ENCODE measurements around the gene IRF2BPL. TPM values are rescaled to one million over a fixed set of nuclear protein-coding genes. Genes with fewer than 3 reads are reported as not detected.

IRF2BPL gene
- total RNA-seq (2012; rRNA removed) (6.3 and 8.9 TPM in 2 replicates), polyA plus RNA-seq (2012; rRNA removed) (14.5 and 15.8 TPM in 2 replicates), Bru-seq, nascent RNA (percentile 76 among the genes with signal in this experiment), BruChase-seq, experiment 1, labeled RNA remaining after a 6-hour chase (percentile 69 among the genes with signal in this experiment), BruChase-seq, experiment 2, labeled RNA remaining after a 2-hour chase (percentile 96 among the genes with signal in this experiment)
- polyA plus RNA-seq (2012; cell fraction: cytosol; rRNA removed), result 13.2 and 35.9 TPM in 2 replicates
- 24.7 and 36.8 TPM in 2 replicates for polyA plus RNA-seq (2012; cell fraction: nucleus; rRNA removed; ENCODE audit: low replicate concordance)
- long read RNA-seq, full-length matches to known transcripts, result 48 of 48 reads
- long read RNA-seq, partial matches to known transcripts, result 0 of 48 reads
- long read RNA-seq, other reads (novel, unspliced or antisense), result 0 of 48 reads

- Histone ChIP-seq H3K9ac (ENCODE audit: low read depth, low read length) (peak within 1 kb of the TSS; percentile 98), H2BK5ac (ENCODE audit: low read depth, low read length, poor library complexity, severe bottlenecking) (peak within 1 kb of the TSS; percentile 98), H2BK20ac (ENCODE audit: low read depth, low read length) (peak within 1 kb of the TSS; percentile 84), H4K8ac (ENCODE audit: low read depth in 2 of 2, low read length in 2 of 2) (peak within 1 kb of the TSS; percentile 46 to 88; a peak in 3 of 4 replicates), H3K14ac (replicated peaks; ENCODE audit: low read depth, low read length) (peak within 1 kb of the TSS; percentile 87), H2BK15ac (ENCODE audit: low read depth, low read length) (peak within 1 kb of the TSS; percentile 64; the same call in 1 of the 3 replicates), H4K91ac (ENCODE audit: insufficient read depth, low read depth, low read length) (peak within 1 kb of the TSS; percentile 92), H2AK5ac (ENCODE audit: low read depth, low read length) (peak within 1 kb of the TSS; percentile 91), H3K9me3 (ENCODE audit: control insufficient read depth, insufficient read depth, low read length) (no peaks in the 10 kb centered on the region), H3K9me1 (ENCODE audit: insufficient read depth, low read length) (no peaks in the 10 kb centered on the region), H3K23ac (ENCODE audit: low read depth, low read length) (peak within 1 kb of the TSS; percentile 91), H3K56ac (ENCODE audit: extremely low read depth, insufficient read depth, low read length) (peak within 1 kb of the TSS; percentile 94), H2AK9ac (replicated peaks; ENCODE audit: low read depth, low read length, poor library complexity) (peak within 1 kb of the TSS; percentile 98), H3K4me2 (ENCODE audit: low read depth, low read length) (peak within 1 kb of the TSS; percentile 85), H3K27me3 (ENCODE audit: control insufficient read depth, insufficient read depth, low read length) (no peaks in the 10 kb centered on the region), H4K20me1 (ENCODE audit: insufficient read depth, low read length) (peaks cover 24% of the 10 kb centered on the region), H3K4ac (ENCODE audit: low read depth, low read length) (peak within 1 kb of the TSS; percentile 95), H3K4me1 (ENCODE audit: control insufficient read depth, insufficient read depth, low read length) (peaks cover 13% of the 10 kb centered on the region), H3K79me1 (ENCODE audit: low read depth in 1 of 2, low read length in 2 of 2) (peaks cover 4 to 31% of the 10 kb centered on the region in 2 experiments; a peak in 2 of 4 replicates), H3K27ac (ENCODE audit: insufficient read depth, low read length) (peak within 1 kb of the TSS; percentile 99), H4K5ac (ENCODE audit: low read depth, low read length) (peak within 1 kb of the TSS; percentile 82), H3K18ac (ENCODE audit: low read depth, low read length) (peak within 1 kb of the TSS; percentile 94), H2AFZ (replicated peaks; ENCODE audit: low read length, poor library complexity) (peak within 1 kb of the TSS; percentile 68), H2BK120ac (ENCODE audit: low read depth, low read length) (peak within 1 kb of the TSS; percentile 90), H3K4me3 (ENCODE audit: insufficient read depth, low read depth, low read length) (peak within 1 kb of the TSS; percentile 97), H3K36me3 (ENCODE audit: control insufficient read depth, insufficient read depth, low read length) (peaks cover 23% of the 10 kb centered on the region)
- intact Hi-C loops (cut with micrococcal nuclease) (loop anchor here (1.0 kb wide), 5 partner anchors 12 to 110 kb away; no protein-coding TSS in a partner anchor), in situ Hi-C loops (cut with MboI; ENCODE audit: low sequenced_read_pairs) (loop anchor here (25.0 kb wide), 1 partner anchor 1741 kb away; the partner anchor contains the start of gene FOS), dilution Hi-C loops (cut with HindIII; ENCODE audit: low sequenced_read_pairs, unreplicated experiment) (no loop called here)
- BruUV-seq (replicated peaks), result no TSS peak
- 1% methylated on average over 23 of the region's 84 CpGs; no CpG with 5 or more reads in 1 of the 2 experiments for WGBS, 2 experiments (ENCODE audit: extremely low coverage in 2 of 2, insufficient read length in 1 of 2)
- DNase-seq, result peak; percentile 99
- ChIA-PET CTCF (interaction anchor here (0.6 to 5.6 kb wide), 7 partner anchors 8 to 115 kb away, joined by 3 to 25 read pairs (median 5); no protein-coding TSS in a partner anchor), POLR2A (ENCODE audit: unreplicated experiment) (interaction anchor here (0.5 to 1.9 kb wide), 16 partner anchors 10 to 934 kb away, joined by 3 to 13 read pairs (median 4); no protein-coding TSS in a partner anchor)
- peak; percentile 63 for ATAC-seq (ENCODE audit: low read depth)
- TF ChIP-seq CEBPB (IDR thresholded peaks at IDR 0.05; ENCODE audit: low read depth, low read length) (no peak), BHLHE40 (IDR thresholded peaks at IDR 0.05; ENCODE audit: low read depth, low read length) (peak; percentile 90), NFE2L2 (IDR thresholded peaks at IDR 0.05; ENCODE audit: low read depth, low read length) (no peak), MAZ (IDR thresholded peaks at IDR 0.05; ENCODE audit: borderline replicate concordance, low read depth, low read length) (peak; percentile 99), ELK1 (IDR thresholded peaks at IDR 0.05; ENCODE audit: borderline replicate concordance, low read depth, low read length) (no peak), POLR2A (IDR thresholded peaks at IDR 0.05; ENCODE audit: low read depth, low read length) (peak; percentile 80), FOS (IDR thresholded peaks at IDR 0.05; ENCODE audit: low read depth, low read length) (peak; percentile 30; the same call in 1 of the 2 replicates), RFX5 (IDR thresholded peaks at IDR 0.05; ENCODE audit: low read depth, low read length) (no peak), MAFK (IDR thresholded peaks at IDR 0.05; ENCODE audit: low read depth, low read length) (no peak), RAD21 (IDR thresholded peaks at IDR 0.05; ENCODE audit: low read length) (peak; percentile 15; the same call in 1 of the 2 replicates), CHD1 (IDR thresholded peaks at IDR 0.05; ENCODE audit: low read depth, low read length) (no peak; the same call in 1 of the 2 replicates), CTCF (conservative IDR thresholded peaks at IDR 0.05; ENCODE audit: low read depth, low read length) (no peak)
These were observed at the start of gene IRF2BPL for GRCh38 chr14:77028384-77029231. Gene IRF2BPL (minus strand): TSS chr14:77028708. CDS start chr14:77027792, 916 bp downstream.

All from IMR-90 (cell line).